ENCODE data around the gene ZRANB2.

GRCh38 chr1:71083271-71083670 is 2.4 kb upstream of the ZRANB2 start:
- no peak for TF ChIP-seq EZH2 (IDR thresholded peaks at IDR 0.05)
- no peak for TF ChIP-seq POLR2AphosphoS5 (IDR thresholded peaks at IDR 0.05; ENCODE audit: borderline replicate concordance, low read depth, low read length)
- TF ChIP-seq FOXP2 (optimal IDR thresholded peaks at IDR 0.05; ENCODE audit: control extremely low read depth, extremely low read length, insufficient read depth), result no peak

Data from SK-N-MC (cell line).